ENCODE results near the gene RAMAC. TPM values are rescaled to one million over a fixed set of nuclear protein-coding genes. Genes with fewer than 3 reads are reported as not detected.

RAMAC gene
- total and polyA plus RNA-seq, 10 of the 15 experiments (the other 5 are each of a cell fraction or from before 2014, with no cell fraction given) = 22.4 to 109 (median 41.7) TPM

DNA sequence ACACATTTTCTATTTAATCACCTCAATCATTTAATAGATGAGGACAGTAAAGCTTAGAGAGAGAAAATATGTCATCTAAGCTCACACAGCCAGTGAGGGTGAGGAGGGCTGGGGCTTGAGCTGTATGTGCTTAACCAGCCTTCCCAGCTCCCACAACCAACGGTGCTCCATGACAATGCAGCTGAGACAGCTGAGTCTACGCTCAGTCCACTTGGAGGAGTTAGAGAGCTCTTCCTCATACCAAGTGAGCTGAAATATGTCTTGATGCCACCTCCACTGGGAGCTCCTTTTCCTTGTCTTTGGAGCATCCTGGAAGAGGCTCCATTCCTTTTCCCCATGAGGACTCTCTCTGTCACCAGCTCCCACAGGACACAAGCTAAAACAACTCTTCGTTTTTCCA, 42.8 kb upstream of the RAMAC start:
- intact Hi-C loops (cut with micrococcal nuclease; ENCODE audit: unreplicated experiment) (no loop called here), in situ Hi-C loops (cut with MboI) (no loop called here)
- FAIRE-seq (no peak), ATAC-seq (no peak), DNase-seq (ENCODE audit: low read depth, low spot score) (no peak)
- H2AFZ ChIP-seq (ENCODE audit: control insufficient read depth, low read depth, low read length) = no peak overlapping the region
- RAD21 ChIA-PET (ENCODE audit: unreplicated experiment) = no interaction called here
- SMC1A ChIA-PET (ENCODE audit: uncharacterized antibody, unreplicated experiment) = interaction anchor here (1.1 kb wide), 1 partner anchor 41 kb away, joined by 3 read pairs; no protein-coding TSS in a partner anchor
- H3K9ac ChIP-seq (ENCODE audit: control insufficient read depth, insufficient read depth, low read length) = no peak overlapping the region
- 42% methylated on average over 3 of the region's 3 CpGs for WGBS (ENCODE audit: insufficient coverage, insufficient replicate concordance, low lambda C conversion rate, missing lambda C conversion rate)
- no peaks in the 10 kb centered on the region for H3K79me2 ChIP-seq (ENCODE audit: control insufficient read depth, insufficient read depth, low read length)
- no peaks in the 10 kb centered on the region for H3K9me3 ChIP-seq (replicated peaks; ENCODE audit: control insufficient read depth, insufficient read depth, low read length)
- H3K27ac ChIP-seq (ENCODE audit: control insufficient read depth, insufficient read depth) = no peak overlapping the region
- no peak overlapping the region for H3K4me2 ChIP-seq (ENCODE audit: control insufficient read depth, insufficient read depth)
- H3K4me1 ChIP-seq (ENCODE audit: control insufficient read depth, insufficient read depth, low read length) = no peaks in the 10 kb centered on the region
- peaks cover 3% of the 10 kb centered on the region in 2 experiments; a peak in 3 of 4 replicates for H3K27me3 ChIP-seq (replicated peaks in 1 of 2; ENCODE audit: control insufficient read depth in 2 of 2, insufficient read depth in 2 of 2, low read length in 1 of 2)
- H4K20me1 ChIP-seq (ENCODE audit: control insufficient read depth, insufficient read depth) = no peaks in the 10 kb centered on the region
- H3K4me3 ChIP-seq = no peak overlapping the region
- H3K36me3 ChIP-seq (ENCODE audit: control insufficient read depth in 2 of 2, insufficient read depth in 2 of 2, low read length in 1 of 2) = no peaks in the 10 kb centered on the region
- no peak for TF ChIP-seq ZNF274 (IDR thresholded peaks at IDR 0.05; ENCODE audit: insufficient read depth, insufficient read length)
- TF ChIP-seq ZBTB4 (CRISPR knock-in tag; IDR thresholded peaks at IDR 0.05) = no peak
- TF ChIP-seq POLR2AphosphoS5 (IDR thresholded peaks at IDR 0.05; ENCODE audit: low read length) = no peak
- TF ChIP-seq BCLAF1 (IDR thresholded peaks at IDR 0.05) = no peak
- TF ChIP-seq BMI1 (IDR thresholded peaks at IDR 0.05; ENCODE audit: borderline replicate concordance) = no peak
- TF ChIP-seq STAT3 (IDR thresholded peaks at IDR 0.05; ENCODE audit: low read depth, low read length) = no peak
- no peak for TF ChIP-seq TCF12 (IDR thresholded peaks at IDR 0.05; ENCODE audit: low read depth, low read length)
- TF ChIP-seq HCFC1 (IDR thresholded peaks at IDR 0.05; ENCODE audit: low read length) = no peak
- no peak for TF ChIP-seq CTCF (IDR thresholded peaks at IDR 0.05 in 2 of 3, conservative IDR thresholded peaks at IDR 0.05 in 1 of 3; ENCODE audit: control insufficient read depth in 2 of 3, extremely low read depth in 1 of 3, insufficient read depth in 1 of 3, low read depth in 3 of 3, low read length in 3 of 3)
- no peak for TF ChIP-seq MTA3 (IDR thresholded peaks at IDR 0.05; ENCODE audit: borderline replicate concordance, low read length)
- no peak for TF ChIP-seq FOXK2 (IDR thresholded peaks at IDR 0.05)
- no peak for TF ChIP-seq ZNF622 (IDR thresholded peaks at IDR 0.05)
- TF ChIP-seq SMAD1 (IDR thresholded peaks at IDR 0.05; ENCODE audit: low read depth, partially characterized antibody) = no peak
- TF ChIP-seq BRCA1 (IDR thresholded peaks at IDR 0.05; ENCODE audit: low read depth, low read length) = no peak
- CTCF ChIA-PET = no interaction called here
- BruUV-seq (replicated peaks) = no TSS peak
- POLR2A ChIA-PET = no interaction called here
